SH-SY5Y (cell line): Measurements from ENCODE around the gene LRFN3.

ENCODE experiments used
- GATA2 ChIP-seq: IDR thresholded peaks from 2 replicates; pipeline ENCODE4 v1.6.1; 2011; ENCODE audit warnings: mild to moderate bottlenecking, low read depth, low read length
- GATA3 ChIP-seq: IDR thresholded peaks from 2 replicates; pipeline ENCODE4 v1.6.1; 2011; ENCODE audit warnings: low read depth, mild to moderate bottlenecking, low read length, moderate library complexity

- no peak for TF ChIP-seq GATA2
- TF ChIP-seq GATA3: no peak
Observed at GRCh38 chr19:35887197-35887596, 49.0 kb upstream of the LRFN3 start.
